Hepatic stellate cell (primary cell): Measurements from ENCODE around the gene MAMSTR.

Experiments used
- DNase-seq: peaks from one replicate; pipeline ENCODE4 v3.0.0; 2011; ENCODE audit warnings: low spot score

MAMSTR gene

DNA sequence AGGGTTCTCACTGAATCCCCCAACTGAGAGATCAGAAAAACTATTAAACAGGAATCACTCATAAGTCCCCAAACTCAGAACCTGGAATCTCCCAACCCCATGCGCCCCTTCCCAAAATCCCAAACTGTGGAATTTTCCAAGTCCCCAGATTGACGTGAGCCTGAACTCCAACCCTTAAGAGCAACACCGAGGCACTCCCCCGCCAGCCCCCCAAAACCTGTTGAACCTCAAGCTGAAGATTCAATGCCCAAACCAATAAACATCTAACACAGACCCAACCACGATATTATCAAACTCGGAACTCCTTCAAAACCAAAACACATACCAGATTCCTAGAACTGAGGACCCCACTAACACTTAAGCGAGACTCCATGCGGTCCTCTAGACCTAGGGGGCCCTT lies 26.6 kb upstream of the MAMSTR start:
- DNase-seq: no peak

DNA sequence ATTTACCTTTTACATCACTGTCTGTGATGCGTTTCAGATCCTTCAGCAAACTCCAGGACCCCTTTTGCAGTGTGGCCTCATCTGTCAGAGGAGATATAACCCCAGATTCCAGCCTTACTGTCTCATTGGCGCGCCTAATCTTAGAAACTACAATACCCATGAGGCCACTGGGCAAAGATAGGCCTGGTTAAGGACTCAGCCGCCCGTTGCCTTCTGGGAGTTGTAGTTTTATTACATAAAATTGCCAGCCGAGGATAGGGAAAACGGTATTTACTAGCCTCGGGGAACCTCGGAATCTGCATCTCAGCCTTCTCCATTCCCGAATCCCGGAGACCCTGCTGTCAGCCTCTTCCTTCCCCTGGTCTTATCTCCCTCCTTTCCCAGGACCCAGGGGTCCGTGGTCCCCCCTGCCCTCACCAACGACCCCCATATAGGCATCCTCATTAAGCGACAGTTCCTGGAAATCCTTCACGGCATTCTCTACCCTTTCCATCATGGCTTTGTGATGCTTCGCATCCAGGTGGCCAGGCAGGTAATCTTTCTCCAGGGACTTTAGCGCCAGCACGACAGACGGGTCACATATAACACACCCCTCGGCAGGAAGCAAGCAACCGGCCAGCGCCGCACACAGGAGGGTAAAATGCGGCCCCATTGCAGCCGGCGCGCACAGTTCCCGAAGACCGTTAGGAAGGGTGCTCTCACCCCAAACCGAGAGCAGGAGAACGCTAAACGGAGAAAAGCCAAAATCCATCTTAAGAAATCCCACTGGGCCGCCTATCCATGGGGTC lies 25.9 kb upstream of the MAMSTR start:
- peak; percentile 72 for DNase-seq

DNA sequence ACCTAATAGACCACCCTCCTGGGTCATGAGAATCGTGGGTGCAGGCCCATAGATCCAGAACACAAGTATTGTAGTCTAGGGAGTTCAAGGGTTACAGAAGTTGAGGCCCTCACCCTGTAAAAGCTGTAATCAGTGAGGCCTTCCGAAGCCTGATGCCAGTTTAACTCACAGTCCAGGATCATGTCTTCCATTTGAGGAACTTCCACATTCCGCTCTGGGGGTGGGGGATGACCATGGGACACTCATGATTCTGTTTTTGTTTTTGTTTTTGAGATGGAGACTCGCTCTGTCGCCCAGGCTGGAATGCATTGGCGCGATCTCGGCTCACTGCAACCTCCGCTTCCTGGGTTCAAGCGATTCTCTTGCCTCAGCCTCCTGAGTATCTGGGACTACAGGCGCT lies 22.6 kb upstream of the MAMSTR start:
- no peak for DNase-seq

DNA sequence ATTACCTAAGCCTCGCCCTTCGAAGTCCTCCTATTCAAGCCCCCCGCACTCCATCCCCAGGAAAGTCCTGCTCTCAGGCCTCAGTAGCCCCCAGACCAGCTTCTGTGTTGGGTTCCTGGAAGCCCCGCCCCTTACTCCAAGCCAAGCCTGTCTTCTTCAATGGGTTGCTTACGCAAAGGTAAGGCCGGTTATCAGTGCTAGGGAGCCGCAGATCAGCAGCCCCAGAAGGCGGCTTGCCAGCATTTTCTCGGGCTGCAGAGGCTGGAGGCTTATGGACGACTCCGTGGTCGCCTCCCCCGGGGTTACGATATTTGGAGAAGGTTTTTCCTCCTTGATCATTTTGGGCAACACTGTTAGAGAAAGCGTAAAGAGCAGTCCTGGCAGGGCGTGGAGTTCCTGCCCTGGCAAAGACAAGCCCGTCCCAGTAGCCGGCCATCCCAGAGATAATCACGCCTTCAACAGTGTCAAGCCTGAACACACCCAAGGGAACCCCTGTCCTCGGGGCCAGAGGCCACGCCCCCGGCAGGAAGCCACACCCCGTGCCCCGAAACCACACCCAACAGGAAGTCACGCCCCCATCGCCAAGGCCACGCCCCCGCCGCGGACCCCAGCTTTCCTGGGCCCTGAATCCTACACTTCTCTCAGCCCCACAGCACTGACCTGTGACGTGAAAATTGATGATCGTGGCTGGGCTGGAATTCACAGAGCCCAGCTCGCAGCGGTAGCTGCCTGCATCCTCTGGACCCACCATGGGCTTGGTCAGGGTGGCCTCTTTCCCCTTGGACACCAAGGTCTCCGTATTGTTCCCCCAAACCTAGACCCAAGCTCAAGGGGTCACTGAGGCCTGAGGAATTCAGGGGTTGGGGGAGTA lies 21.8 kb upstream of the MAMSTR start:
- no peak for DNase-seq

DNA sequence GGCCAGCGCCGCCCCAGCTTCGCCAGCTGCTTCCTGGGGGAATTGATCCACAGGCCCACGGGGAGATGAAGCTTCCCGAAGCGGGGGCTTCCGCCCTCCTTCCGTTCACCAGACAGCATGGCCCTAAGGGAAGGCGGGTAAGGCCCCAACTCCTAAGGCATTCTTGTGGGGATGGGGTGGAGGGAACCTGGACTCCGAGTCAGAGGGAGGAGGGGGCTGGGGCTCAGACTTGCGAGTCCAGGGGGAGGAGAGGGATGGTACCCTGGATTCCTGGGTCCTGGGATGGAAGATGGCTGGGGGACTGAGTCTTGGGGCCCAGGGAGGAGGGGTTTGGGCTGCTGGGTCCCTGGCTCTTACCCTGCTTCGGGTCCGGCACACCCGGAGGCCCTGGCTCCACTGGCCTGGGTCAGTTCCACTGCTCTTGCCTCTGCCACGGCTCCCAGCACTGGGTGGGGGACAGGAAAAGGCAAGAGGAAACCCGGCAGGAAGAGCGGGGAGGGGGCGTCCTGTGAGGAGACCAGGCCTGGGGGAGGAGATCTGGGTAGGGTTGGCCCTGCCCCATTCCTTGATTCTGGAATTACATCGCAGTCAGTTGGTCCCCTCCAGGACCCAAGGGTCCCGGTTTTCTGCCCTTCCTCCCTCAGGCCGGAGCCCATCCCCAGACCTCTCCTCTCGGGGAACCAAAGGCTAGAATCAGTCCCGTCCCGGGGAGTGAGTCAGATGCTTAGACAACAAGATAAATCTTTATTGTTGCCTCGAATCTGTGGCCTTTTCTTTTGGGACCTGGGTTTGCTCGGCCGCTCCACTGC lies 20.8 kb upstream of the MAMSTR start, which contains the start of gene RASIP1:
Gene RASIP1 (minus strand): TSS at position 447 of the 809 bp plus-strand sequence. CDS start 328 bp downstream, at position 119.
- DNase-seq: no peak

DNA sequence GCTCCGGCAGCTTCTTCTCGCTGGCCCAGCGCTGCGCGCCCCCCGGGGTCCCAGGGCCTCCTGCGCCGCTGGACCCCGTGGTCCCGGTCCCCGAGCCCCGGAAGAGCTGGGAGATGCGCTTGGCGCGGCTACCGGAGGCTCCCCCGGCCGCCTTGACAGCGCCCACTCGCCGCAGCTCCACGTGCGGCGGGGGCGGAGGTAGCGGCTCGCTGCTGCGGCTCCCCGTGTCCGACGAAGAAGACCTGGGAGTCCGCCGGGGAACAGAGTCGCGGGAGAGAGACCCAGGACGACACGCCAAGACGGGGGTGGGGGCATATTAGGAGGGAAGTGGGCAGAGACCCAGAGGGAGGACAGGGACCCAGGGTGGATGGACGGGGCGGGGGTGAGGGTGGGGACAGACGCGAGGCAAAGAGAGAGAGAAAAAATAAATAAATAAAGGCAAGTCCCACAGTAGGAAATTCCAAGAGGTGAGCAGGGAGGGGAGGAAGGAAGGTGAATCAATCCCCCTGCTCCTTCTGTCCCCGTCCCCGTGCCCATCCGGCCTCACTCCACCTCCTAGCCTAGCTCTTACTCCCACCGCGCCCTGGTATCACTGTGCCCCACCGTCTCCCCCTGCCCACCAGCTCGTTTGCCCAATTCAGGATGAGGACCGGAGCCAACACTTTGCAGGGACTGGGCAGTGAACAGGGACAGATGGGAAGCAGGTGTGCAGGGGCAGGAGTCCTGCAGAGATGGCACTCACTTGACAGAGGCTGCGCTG lies 20.1 kb upstream of the MAMSTR start:
- no peak for DNase-seq

DNA sequence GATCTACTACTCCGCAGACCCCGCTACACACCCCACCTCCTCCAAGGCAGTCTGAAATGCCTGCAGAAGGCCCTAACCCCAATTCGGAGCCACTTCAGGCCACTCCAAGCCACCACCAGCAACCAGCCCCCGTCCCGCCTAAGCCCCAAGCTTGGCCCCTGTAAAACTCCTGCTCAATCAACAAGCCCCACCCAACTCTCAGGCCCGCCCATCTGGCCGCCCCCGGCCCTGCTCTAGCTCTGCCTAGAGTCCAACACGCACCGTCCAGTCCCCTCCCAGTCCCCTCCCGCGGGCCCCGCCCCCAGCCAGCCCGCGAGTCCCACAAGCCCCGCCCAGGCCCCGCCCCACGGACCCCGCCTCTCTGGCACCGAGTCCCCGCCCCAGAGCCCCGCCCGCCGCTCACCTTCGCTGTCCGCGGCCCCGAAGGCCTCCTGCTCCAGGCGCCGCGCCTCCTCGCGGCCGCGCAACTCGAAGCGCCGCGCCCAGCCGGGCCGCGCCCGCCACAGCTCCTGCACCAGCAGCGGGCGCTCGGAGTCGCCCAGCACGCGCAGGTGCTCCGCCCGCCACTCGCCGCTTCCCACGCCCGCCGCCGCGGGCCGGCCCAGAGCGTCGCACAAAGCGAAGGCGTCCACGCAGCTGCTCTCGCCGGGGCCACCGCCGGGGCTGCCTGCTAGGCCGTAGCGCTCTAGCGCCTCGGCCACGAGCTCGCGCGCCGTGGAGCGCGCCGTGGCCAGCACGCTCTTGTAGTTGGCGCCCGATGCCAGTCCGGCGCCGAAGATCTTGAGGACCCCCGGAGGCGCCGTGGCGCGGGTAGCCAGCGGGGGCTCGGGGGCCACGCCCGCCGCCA lies 19.3 kb upstream of the MAMSTR start:
- DNase-seq: peak; percentile 86

DNA sequence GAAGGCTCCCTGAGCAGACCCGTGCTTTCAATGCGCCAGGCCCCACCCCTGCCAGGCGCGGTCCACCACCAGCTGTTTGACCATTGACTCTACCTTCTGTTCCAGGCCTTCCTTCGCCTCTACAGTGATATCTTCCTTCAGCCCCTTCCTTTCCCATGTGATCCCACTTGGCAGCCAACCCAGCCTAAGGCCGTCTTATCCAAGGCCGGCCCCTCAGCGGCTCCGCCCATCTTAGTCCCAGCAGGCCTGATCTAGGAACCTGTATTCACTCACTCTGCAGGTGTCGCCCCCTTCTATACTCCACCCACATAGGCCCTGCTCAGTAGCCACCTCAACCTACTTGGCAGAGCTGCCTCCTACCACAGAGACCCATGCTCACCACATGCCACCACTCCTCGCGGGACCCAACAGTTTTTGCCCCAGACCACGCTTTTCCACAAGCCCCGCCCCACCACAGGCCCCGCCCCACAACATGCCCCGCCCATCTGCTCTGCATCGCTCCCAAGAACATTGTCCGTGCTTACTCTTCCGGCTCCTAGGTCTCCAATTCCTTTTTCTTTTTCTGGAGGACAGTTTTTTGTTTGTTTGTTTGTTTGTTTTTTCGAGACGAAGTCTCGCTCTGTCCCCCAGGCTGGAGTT lies 18.0 kb upstream of the MAMSTR start:
- no peak for DNase-seq

DNA sequence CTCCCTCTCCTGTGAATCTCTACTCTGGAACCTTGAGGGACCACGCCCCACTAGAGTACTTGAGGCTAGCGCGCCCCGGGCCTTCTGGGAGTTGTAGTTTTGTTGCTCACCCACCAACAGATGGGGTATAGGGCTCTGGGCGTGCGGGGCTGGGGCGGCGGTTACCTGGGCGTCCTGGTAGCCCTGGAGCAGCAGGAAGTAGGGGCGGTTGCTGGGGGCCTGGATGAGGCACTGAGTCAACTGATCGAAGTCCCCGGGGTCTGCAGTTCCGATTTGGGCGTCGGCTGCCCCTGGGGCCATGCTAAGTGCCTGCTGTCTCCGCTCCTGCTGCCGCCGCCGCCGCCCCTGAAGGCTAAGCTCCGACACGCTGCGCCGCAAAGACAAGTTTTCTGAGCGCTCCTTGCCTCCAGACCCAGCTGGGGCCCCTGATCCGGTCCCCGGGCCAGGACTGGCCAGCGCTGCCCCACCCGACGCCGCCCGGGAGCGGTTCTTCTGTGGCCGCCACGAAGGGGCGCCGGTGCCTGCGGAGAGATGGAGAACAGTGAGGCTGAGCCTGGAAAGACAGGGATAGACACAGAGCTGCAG lies 15.6 kb upstream of the MAMSTR start:
- no peak for DNase-seq

DNA sequence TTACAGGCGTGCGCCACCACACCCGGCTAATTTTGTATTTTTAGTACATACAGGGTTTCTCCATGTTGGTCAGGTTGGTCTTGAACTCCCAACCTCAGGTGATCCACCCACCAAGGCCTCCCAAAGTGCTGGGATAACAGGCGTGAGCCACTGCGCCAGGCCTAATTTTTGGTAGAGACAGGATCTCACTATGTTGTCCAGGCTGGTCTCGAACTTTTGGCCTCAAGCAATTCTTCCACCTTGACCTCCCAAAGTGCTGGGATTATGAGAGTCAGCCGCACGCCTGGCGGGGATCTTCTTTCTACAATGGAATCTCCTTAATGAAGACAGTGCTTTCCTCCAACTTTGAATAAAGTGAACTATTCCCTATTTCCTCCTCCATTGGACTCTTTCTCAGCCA lies 15.1 kb upstream of the MAMSTR start:
- DNase-seq: no peak

DNA sequence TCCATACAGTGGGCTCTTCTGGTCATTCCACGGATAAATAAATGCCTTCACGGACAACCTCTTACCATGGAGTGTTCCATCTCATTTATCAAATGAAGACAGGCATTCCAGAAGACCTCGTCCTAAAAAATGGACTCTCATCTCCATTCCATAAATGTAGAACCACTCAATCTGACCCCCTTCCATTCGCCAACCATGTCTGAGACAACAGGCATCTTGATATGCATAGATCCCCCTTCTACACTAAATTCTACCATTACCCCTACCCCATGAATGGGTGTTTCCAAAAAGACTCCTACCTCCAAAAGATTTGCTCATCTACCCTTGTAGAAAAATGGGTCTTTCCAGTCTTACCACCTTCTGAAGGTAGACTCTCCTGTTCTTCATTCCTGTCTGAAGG lies 11.9 kb upstream of the MAMSTR start:
- DNase-seq: no peak

DNA sequence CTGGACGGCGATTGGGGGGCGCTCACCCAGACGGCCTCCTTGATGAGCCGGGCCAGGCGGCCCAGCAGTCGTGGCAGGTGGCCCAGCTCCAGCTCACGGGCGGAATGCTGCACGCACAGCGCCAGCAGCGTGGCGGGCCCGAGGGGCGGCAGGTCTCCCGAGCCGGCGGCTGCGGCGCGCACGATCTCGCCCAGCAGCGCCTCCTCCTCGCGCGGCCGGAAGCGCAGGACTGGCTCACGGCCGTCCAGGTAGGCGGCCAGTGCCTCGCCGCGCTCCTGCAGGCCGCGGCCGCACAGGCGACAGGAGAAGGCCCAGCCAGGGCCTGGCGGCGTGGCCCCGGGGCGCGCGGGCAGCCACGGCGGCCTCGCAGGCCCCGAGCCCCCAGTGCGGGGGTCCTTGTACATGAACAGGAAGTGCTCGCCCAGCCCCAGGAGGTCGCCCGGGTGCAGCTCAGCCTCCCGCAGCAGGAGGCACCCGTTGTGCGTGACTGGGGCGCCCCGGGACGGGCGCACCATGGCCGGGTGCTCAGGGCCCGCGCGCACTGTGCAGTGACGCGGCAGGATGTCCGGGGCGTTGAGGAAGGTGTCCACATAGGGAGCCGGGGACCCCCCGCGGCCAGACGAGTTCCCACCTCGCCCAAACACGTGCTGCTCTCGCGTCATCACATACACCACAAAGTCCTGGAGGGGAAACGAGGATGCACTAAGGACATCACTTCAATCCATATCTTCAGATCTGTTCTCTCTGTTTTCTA lies 9.6 kb upstream of the MAMSTR start:
- DNase-seq: no peak

DNA sequence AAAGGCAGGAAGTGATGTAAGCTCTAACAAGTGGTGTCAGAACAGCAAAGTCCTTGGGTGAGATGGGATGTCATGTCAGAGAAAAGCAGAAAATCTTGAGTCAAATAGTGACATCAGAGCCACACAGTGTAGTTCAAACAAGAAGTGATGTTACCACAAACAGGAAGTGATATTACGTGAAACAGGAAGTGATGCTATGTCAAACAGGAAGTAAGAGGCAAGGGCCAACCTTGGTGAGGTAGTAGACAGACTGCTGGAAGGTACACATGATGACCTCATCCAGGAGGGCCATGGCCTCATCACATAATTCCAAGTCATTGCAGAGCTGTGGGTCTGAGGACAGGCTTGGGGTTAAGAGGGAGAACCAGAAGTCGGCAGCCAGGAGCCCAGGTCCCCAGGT lies 7.0 kb upstream of the MAMSTR start:
- DNase-seq: no peak

DNA sequence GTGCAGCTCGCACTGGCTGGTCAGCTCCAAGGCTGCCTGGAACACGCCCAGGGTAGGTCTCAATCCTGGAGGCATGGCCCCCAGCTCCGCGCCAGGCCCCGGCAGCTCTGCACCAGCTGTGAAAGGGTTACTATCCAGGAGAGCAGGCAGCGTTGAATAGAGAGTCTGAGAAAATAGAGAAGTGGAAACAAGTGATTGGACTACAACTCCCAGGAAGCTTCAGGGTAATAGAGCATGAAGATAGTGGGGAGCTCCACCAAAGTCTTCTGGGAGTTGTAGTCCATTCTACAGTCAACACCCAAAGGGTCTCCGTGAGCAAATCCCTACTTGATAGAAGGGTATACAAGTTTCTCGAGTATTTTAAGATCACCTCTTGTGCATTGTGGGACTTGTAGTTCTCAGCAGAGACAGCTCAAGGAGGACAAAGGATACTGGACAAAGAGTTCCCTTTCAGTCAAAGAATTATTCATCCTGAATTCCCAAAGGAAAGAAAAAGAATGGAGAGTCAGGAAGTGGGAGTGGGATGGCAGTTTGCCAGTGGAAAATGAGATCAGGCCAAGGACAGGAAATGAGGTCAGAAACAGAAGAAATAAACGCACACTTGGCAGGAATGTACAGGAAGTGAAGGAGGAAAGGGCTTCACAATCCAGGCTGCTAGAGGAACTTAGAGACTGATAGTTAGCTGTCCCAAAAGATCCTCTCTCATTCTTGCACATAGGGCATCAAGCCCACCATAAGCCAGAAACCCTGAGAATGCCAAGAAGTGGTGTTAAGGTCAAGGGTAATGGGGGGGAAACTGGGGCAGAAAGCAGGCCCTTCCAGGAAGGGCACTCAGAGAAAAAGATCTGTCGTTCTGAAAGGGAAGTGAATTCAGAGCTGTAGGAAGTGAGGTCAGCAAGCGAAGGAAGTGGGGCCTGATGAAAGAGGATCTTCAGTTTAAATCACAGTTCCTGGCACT lies 5.5 kb upstream of the MAMSTR start:
- DNase-seq: peak; percentile 91

DNA sequence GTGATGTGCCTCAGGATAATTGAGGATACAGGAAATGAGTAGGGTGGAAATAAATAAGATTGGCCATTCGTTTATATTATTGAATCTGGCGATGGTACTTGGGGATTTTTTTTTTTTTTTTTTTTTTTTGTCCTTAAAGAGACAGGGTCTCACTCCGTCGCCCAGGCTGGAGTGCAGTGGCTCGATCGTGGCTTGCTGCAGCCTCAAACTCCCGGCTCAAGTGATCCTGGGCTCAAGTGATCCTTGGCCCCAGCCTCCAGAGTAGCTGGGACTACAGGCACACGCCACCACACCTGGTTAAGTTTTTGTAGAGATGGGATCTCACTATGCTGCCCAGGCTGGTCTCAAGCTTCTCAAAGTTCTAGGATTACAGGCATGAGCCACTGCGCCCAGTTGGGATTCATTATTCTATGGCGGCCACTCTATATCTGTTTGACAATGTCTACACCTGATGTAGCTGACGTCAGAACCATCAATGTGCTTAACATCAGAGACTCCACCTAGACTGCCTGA lies 2.7 kb upstream of the MAMSTR start:
- no peak for DNase-seq

DNA sequence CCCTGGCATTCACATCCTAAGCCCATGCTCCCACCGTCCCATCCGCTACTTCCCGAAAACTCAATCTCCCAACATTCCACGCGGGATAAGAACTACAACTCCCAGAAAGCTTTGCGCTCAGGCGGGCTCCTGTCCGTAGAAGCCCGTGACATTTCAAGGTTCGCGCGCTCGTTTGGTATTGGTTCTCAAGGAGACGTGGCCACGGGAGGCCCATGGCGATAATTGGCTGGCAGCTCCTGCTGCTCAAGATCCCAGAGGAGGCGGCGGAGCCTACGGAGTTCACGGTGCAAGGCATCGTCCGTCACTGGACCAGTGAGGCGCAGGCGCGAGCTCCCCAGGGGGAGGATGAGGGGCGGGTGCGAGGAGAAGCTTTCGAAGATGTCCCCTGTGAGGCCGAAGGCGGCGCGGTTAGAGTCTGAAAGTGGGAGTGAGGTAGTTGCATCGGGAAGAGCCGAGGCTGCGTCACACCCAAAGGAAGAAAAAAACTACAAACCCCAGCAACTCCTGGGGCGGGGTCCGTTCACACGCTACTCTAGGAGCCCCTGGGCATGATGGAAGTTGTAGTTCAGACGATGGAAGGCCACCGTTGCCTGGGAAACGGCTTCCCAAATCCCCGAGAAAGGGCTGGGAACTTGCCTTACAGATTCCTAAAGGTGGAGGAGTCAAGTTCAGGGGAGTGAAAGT lies 1.2 kb upstream of the MAMSTR start:
- peak; percentile 100 for DNase-seq

DNA sequence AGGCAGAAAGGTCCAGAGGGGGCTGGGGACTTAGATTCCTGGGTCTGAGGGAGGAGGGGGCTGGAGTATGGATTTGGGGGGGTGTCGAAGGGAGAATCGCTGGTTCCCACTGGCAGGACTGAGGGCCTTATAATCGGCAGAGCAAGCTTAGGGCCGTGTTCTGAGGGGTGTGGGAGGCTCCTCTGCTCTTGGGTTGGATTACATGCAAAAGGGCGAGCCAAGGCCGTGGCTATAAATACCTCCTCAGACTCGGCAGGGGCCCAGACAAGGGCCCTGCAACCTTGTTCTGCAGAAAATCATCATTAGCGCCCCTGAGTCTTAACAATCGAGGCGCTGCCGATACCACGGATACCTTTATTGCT lies 707 bp upstream of the MAMSTR start:
- DNase-seq: no peak
